22Rv1 (cell line): ENCODE data around the gene ATF4.

Experiments used
- CTCF ChIP-seq: fragments of 450-650 bp; IDR thresholded peaks from 2 replicates; pipeline ENCODE4 v1.5.1; 2017; ENCODE audit warnings: mild to moderate bottlenecking
- ZFX ChIP-seq: fragments of 450-650 bp; IDR thresholded peaks from 2 replicates; pipeline ENCODE4 v1.6.1; 2017; ENCODE audit warnings: antibody characterized with exemption, borderline replicate concordance

GRCh38 chr22:39532215-39533073, 12.1 kb downstream of the ATF4 start, which contains the start of gene RPS19BP1:
- TF ChIP-seq CTCF (no peak), ZFX (no peak)
